K562 (cell line): ENCODE results near the gene EXOSC6. TPM values are rescaled to one million over a fixed set of nuclear protein-coding genes. Genes with fewer than 3 reads are reported as not detected.
"Not testable (repeated sequence)": the region's sequence is repeated elsewhere in the genome, so short reads cannot be mapped to it uniquely, and the experiment has no call there.

ENCODE experiments used
- ATAC-seq: fragments of 200-7000 bp; cut with Tn5 transposase; 3 replicates; pipeline ENCODE4 v1.9.1; 2020; ENCODE audit warnings: moderate library complexity
- BruUV-seq: library from RNA; stranded (reverse); fragments of 400-500 nt; replicated peaks from 2 replicates; lab custom pipeline; 2021; lab: Mats Ljungman, UMichigan
- CTCF ChIA-PET: fragments of 300-600 bp; formaldehyde crosslinking; extraction: SDS; loops from one replicate; lab custom pipeline; 2021; ENCODE audit warnings: low intra/inter-chr PET ratio; lab: Yijun Ruan, JAX
- POLR2A ChIA-PET: fragments of 300-600, 350-650 bp; sonication (Branson Sonifier 250); formaldehyde crosslinking; extraction: SDS; loops from one replicate; lab custom pipeline; 2021; ENCODE audit warnings: antibody characterized with exemption, inconsistent platforms; lab: Yijun Ruan, JAX
- DNase-seq, 4 experiments: peaks; one replicate each; pipeline versions ENCODE4 v3.0.0 to v3.0.0-alpha.2; 2011 to 2018; ENCODE audit warnings: low spot score in 3 of 4, mixed read lengths in 3 of 4; ENCODE audit errors: extremely low read depth in 1 of 4
- FAIRE-seq: peaks from 2 replicates; lab custom pipeline; 2011; peaks lifted over from hg19 to GRCh38; lab: Jason Lieb, UNC
- H2AFZ ChIP-seq: 2 replicates; pipeline ENCODE4 v1.6.0; 2011; ENCODE audit warnings: low read depth, low read length, control low read depth, inconsistent platforms
- H3K27ac ChIP-seq: fragments of 200-600 bp; 3 replicates; pipeline ENCODE4 v1.8.0; 2011; ENCODE audit warnings: low read depth, mild to moderate bottlenecking, control low read depth, inconsistent platforms, low read length, moderate library complexity, mixed read lengths; ENCODE audit errors: extremely low read depth
- H3K27me3 ChIP-seq, 2 experiments: fragments of 300-600 bp in 1 of 2; 2 replicates in 1 of 2; 3 replicates in 1 of 2; pipeline versions ENCODE4 v1.6.0 to v1.8.0; 2011; ENCODE audit warnings: inconsistent platforms in 2 of 2, low read length in 2 of 2, mild to moderate bottlenecking in 1 of 2, mixed read lengths in 1 of 2, moderate library complexity in 1 of 2; ENCODE audit not compliant: control insufficient read depth in 2 of 2, insufficient read depth in 2 of 2
- H3K36me3 ChIP-seq: fragments of 300-600 bp; 3 replicates; pipeline ENCODE4 v1.8.0; 2011; ENCODE audit warnings: mild to moderate bottlenecking, low read length, inconsistent platforms; ENCODE audit not compliant: control insufficient read depth, insufficient read depth
- H3K4me1 ChIP-seq, 2 experiments: fragments of 200-600 bp in 1 of 2; replicated peaks in 1 of 2; 2 replicates in 1 of 2; 3 replicates in 1 of 2; pipeline versions ENCODE4 v1.5.1 to v1.8.0; 2011; ENCODE audit warnings: inconsistent platforms in 2 of 2, low read length in 2 of 2, mild to moderate bottlenecking in 1 of 2, mixed read lengths in 1 of 2, moderate library complexity in 1 of 2; ENCODE audit not compliant: control insufficient read depth in 2 of 2, insufficient read depth in 2 of 2
- H3K4me2 ChIP-seq: 2 replicates; pipeline ENCODE4 v1.6.1; 2011; ENCODE audit warnings: low read length, control low read depth, inconsistent platforms, mixed read lengths; ENCODE audit not compliant: insufficient read depth
- H3K4me3 ChIP-seq: fragments of 200-600 bp; sonication (generic), shearing (Covaris generic); 2 replicates; pipeline ENCODE4 v1.5.1; 2016; ENCODE audit warnings: control low read depth, inconsistent platforms
- H3K79me2 ChIP-seq: fragments of 200-600 bp; 3 replicates; pipeline ENCODE4 v1.8.0; 2011; ENCODE audit warnings: low read length, inconsistent platforms; ENCODE audit not compliant: control insufficient read depth, insufficient read depth
- H3K9ac ChIP-seq, 2 experiments: 2 replicates each; pipeline versions ENCODE4 v1.6.0 to v1.6.1; 2011; ENCODE audit warnings: low read depth in 2 of 2, low read length in 2 of 2, control low read depth in 1 of 2, inconsistent platforms in 1 of 2, mild to moderate bottlenecking in 1 of 2, mixed read lengths in 1 of 2; ENCODE audit not compliant: insufficient read depth in 1 of 2
- H3K9me1 ChIP-seq: one replicate; pipeline ENCODE4 v1.6.0; 2011; ENCODE audit warnings: inconsistent platforms, mild to moderate bottlenecking, low read length, moderate library complexity; ENCODE audit not compliant: control insufficient read depth, insufficient read depth
- H3K9me3 ChIP-seq: replicated peaks from 2 replicates; pipeline ENCODE4 v1.5.1; 2011; ENCODE audit warnings: low read depth, low read length, inconsistent platforms; ENCODE audit not compliant: control insufficient read depth, insufficient read depth
- H4K20me1 ChIP-seq: replicated peaks from 2 replicates; pipeline ENCODE4 v1.6.1; 2011; ENCODE audit warnings: low read length, inconsistent platforms, mixed read lengths; ENCODE audit not compliant: control insufficient read depth, insufficient read depth
- BCOR ChIP-seq: fragments of 450-650 bp; IDR thresholded peaks from 2 replicates; pipeline ENCODE4 v1.6.1; 2016
- ESRRA ChIP-seq: fragments of 450-650 bp; IDR thresholded peaks from 2 replicates; pipeline ENCODE4 v1.6.1; 2014; ENCODE audit warnings: low read depth, mild to moderate bottlenecking, moderate library complexity, borderline replicate concordance
- KDM1A ChIP-seq, 2 experiments: fragments of 450-650 bp; IDR thresholded peaks; 2 replicates each; pipeline ENCODE4 v1.6.1; 2016; ENCODE audit warnings: mild to moderate bottlenecking in 2 of 2
- SMARCA5 ChIP-seq: fragments of 450-650 bp; IDR thresholded peaks from 2 replicates; pipeline ENCODE4 v1.6.1; 2016
- WGBS: fragments of 100-300 bp; shearing (Covaris generic); methylation state at CpG from one replicate; pipeline ENCODE4 v1.1.6; 2016; ENCODE audit warnings: low coverage, mixed read lengths; ENCODE audit not compliant: insufficient coverage; ENCODE audit errors: missing lambda C conversion rate; 5-methylcytosine and 5-hydroxymethylcytosine counted together
- in situ Hi-C: fragments of 300-500 bp; cut with MboI; formaldehyde crosslinking; loops from 4 replicates; pipeline ENCODE4 v1.15.0; 2018; ENCODE audit warnings: inconsistent platforms, mixed read lengths
- intact Hi-C: fragments of 100-400 bp; cut with micrococcal nuclease; formaldehyde crosslinking; loops from 2 replicates; pipeline ENCODE4 v1.14.2; 2022
- polyA plus RNA-seq, 8 experiments: library from polyadenylated mRNA; depleted of rRNA in 4 of 8; stranded (reverse) in 5 of 8; unstranded in 3 of 8; fragments of >200 nt; fragmentation: Nextera tagmentation in 2 of 8; fragmentation: Illumina TruSeq in 1 of 8; extraction: Ambion mirVana in 2 of 8; extraction: Trizol in 1 of 8; gene quantifications; 2 replicates each; pipeline versions ENCODE4 v1.2.1 to v1.2.3, GENCODE V29; 2011 to 2014; ENCODE audit warnings: inconsistent platforms in 1 of 8, missing spikeins in 1 of 8
- total RNA-seq, 7 experiments: library from RNA; depleted of rRNA in 6 of 7; stranded (reverse); fragments of >200 nt in 6 of 7; fragmentation: Illumina TruSeq in 2 of 7; extraction: Trizol in 2 of 7; gene quantifications; 2 replicates each; pipeline versions ENCODE4 v1.2.1 to v1.2.3, GENCODE V29; 2011 to 2021; ENCODE audit warnings: low replicate concordance in 1 of 7
- TF ChIP-seq, protein P1 (sequence below): fragments of 450-650 bp; IDR thresholded peaks from 2 replicates; pipeline ENCODE4 v1.6.1; 2016

EXOSC6 gene
- total and polyA plus RNA-seq, 9 of the 15 experiments (the other 6 are each of a cell fraction or from before 2014, with no cell fraction given) = 9.2 to 29.0 (median 15.6) TPM

GRCh38 chr16:70203508-70203907, 48.2 kb downstream of the EXOSC6 start:
- intact Hi-C loops, H3K4me1 ChIP-seq, ATAC-seq, H3K27ac ChIP-seq, H3K9me3 ChIP-seq, H3K79me2 ChIP-seq, BruUV-seq, H3K4me3 ChIP-seq, in situ Hi-C loops, CTCF ChIA-PET, H3K27me3 ChIP-seq, H3K9me1 ChIP-seq, H4K20me1 ChIP-seq, H3K4me2 ChIP-seq, DNase-seq, POLR2A ChIA-PET, FAIRE-seq, H3K36me3 ChIP-seq, H3K9ac ChIP-seq, H2AFZ ChIP-seq: not testable (repeated sequence)
- 11% methylated on average over 4 of the region's 7 CpGs for WGBS

DNA sequence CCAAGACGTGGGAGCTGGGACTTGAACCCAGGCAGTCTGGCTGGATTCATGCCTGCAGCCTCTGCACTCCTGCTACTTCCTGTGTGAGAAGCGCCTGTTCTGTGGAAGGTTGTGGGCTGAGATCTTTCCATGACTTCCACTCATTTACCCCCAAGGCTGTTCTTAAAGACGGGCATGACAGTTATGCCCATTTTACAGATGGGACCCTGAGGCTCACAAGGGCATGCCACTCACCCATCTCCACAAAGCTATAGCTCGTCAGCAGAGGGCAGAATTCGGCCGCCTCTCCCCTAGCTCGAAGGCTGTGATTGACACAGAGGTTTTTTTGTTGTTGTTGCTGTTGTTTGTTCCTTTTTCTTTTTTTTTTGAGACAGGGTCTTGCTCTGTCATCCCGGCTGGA, 51.7 kb downstream of the EXOSC6 start:
- FAIRE-seq, BruUV-seq, intact Hi-C loops, H3K9me1 ChIP-seq, H4K20me1 ChIP-seq, POLR2A ChIA-PET, ATAC-seq, H3K79me2 ChIP-seq, in situ Hi-C loops, H3K36me3 ChIP-seq, H2AFZ ChIP-seq, H3K4me3 ChIP-seq, H3K9me3 ChIP-seq, CTCF ChIA-PET, H3K27me3 ChIP-seq, H3K27ac ChIP-seq, DNase-seq, H3K4me1 ChIP-seq, H3K4me2 ChIP-seq, H3K9ac ChIP-seq: not testable (repeated sequence)
- TF ChIP-seq ESRRA (peak; percentile 98), KDM1A (IDR thresholded peaks at IDR 0.05) (peak in 1 of 2 experiments; percentile 38; a peak in 1 of 4 replicates), SMARCA5 (peak; percentile 19; the same call in 1 of the 2 replicates), BCOR (peak; percentile 28; the same call in 1 of the 2 replicates)
- TF ChIP-seq, protein P1, sequence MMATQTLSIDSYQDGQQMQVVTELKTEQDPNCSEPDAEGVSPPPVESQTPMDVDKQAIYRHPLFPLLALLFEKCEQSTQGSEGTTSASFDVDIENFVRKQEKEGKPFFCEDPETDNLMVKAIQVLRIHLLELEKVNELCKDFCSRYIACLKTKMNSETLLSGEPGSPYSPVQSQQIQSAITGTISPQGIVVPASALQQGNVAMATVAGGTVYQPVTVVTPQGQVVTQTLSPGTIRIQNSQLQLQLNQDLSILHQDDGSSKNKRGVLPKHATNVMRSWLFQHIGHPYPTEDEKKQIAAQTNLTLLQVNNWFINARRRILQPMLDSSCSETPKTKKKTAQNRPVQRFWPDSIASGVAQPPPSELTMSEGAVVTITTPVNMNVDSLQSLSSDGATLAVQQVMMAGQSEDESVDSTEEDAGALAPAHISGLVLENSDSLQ = peak; percentile 63
- 11% methylated on average over 6 of the region's 8 CpGs for WGBS

DNA sequence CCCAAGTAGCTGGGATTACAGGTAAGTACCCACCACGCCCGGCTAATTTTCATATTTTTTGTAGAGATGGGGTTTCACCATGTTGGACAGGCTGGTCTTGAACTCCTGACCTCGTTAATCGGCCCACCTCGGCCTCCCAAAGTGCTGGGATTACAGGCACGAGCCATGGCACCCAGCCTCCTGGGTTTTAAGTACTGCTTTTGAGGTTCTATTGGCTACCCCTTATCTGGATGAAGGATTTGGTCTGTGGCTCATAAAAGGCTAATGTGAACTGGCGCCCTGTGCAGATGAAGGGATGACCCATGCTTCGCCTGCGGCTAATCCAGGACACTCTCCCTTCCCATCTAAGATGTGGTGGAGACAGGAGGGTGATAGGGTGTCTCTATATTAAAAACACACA, 52.6 kb downstream of the EXOSC6 start:
- H3K79me2 ChIP-seq, CTCF ChIA-PET, H3K27me3 ChIP-seq, H3K4me2 ChIP-seq, H3K9me3 ChIP-seq, in situ Hi-C loops, FAIRE-seq, POLR2A ChIA-PET, H2AFZ ChIP-seq, H3K4me1 ChIP-seq, H3K9ac ChIP-seq, intact Hi-C loops, H3K9me1 ChIP-seq, BruUV-seq, H4K20me1 ChIP-seq, DNase-seq, H3K27ac ChIP-seq, H3K36me3 ChIP-seq, H3K4me3 ChIP-seq: not testable (repeated sequence)
- 31% methylated on average over 9 of the region's 9 CpGs for WGBS
- ATAC-seq = peak; percentile 25; the same call in 1 of the 3 replicates
